Tibial nerve (tissue), 4 donors: ENCODE data around the gene FAIM2. TPM values are rescaled to one million over a fixed set of nuclear protein-coding genes. Genes with fewer than 3 reads are reported as not detected.

Source experiments
- DNase-seq, 2 donors: peaks; one replicate each; pipeline ENCODE4 v3.0.0-alpha.2; 2019; ENCODE audit warnings: low spot score in 2 of 2
- H3K27ac ChIP-seq, 4 donors: fragments of 200-600 bp; sonication (generic) in 3 of 4; one replicate each; pipeline ENCODE4 v1.5.1; 2017 to 2019; ENCODE audit warnings: mild to moderate bottlenecking in 1 of 4
- H3K27me3 ChIP-seq, 2 donors: fragments of 200-600 bp; sonication (generic) in 1 of 2; one replicate each; pipeline versions ENCODE4 v1.5.1 to v1.6.0; 2017 to 2019
- H3K36me3 ChIP-seq, 3 donors: fragments of 200-600 bp; sonication (generic); one replicate each; pipeline ENCODE4 v1.5.1; 2018 to 2019
- H3K4me1 ChIP-seq, 4 donors: fragments of 200-600 bp; sonication (generic) in 3 of 4; one replicate each; pipeline ENCODE4 v1.5.1; 2017 to 2019
- H3K4me3 ChIP-seq, 4 donors: fragments of 200-600 bp; sonication (generic) in 3 of 4; one replicate each; pipeline ENCODE4 v1.5.1; 2017 to 2019; ENCODE audit warnings: mild to moderate bottlenecking in 1 of 4, moderate library complexity in 1 of 4
- H3K9me3 ChIP-seq, 4 donors: fragments of 200-600 bp; sonication (generic) in 3 of 4; one replicate each; pipeline ENCODE4 v1.5.1; 2017 to 2019
- CTCF ChIP-seq, 5 experiments: fragments of 200-600 bp in 3 of 5; fragments of 450-650 bp in 2 of 5; sonication (generic) in 3 of 5; IDR thresholded peaks; one replicate each; pipeline ENCODE4 v1.5.1; 2016 to 2019; ENCODE audit warnings: antibody characterized with exemption in 5 of 5, mild to moderate bottlenecking in 3 of 5, moderate library complexity in 2 of 5
- EP300 ChIP-seq, 2 donors: sonication (generic); formaldehyde crosslinking; IDR thresholded peaks; one replicate each; pipeline ENCODE4 v1.6.1; 2017; ENCODE audit warnings: antibody characterized with exemption in 2 of 2, mild to moderate bottlenecking in 1 of 2
- POLR2A ChIP-seq, 2 donors: fragments of 450-650 bp; IDR thresholded peaks; one replicate each; pipeline ENCODE4 v1.6.1; 2017; ENCODE audit warnings: antibody characterized with exemption in 2 of 2, mild to moderate bottlenecking in 2 of 2, moderate library complexity in 2 of 2
- WGBS, 2 donors: methylation state at CpG; one replicate each; pipeline ENCODE4 v1.1.5; 2018; 5-methylcytosine and 5-hydroxymethylcytosine counted together
- total RNA-seq, 4 donors: library from RNA; depleted of rRNA; stranded (reverse); fragments of >200 nt; gene quantifications; one replicate each; pipeline ENCODE4 v1.1.0, GENCODE V29; 2016

FAIM2 gene
- total RNA-seq, 4 donors from 2014 or later: 6.9 to 68.6 (median 36.9) TPM

- no peak overlapping the region for H3K27ac ChIP-seq
- 58 to 62% methylated on average over 12 of the region's 12 CpGs for WGBS, 2 donors
- no peak for DNase-seq
- H3K9me3 ChIP-seq: no peaks in the 10 kb centered on the region
- no peak for TF ChIP-seq POLR2A (IDR thresholded peaks at IDR 0.05)
- TF ChIP-seq CTCF (IDR thresholded peaks at IDR 0.05): no peak
- TF ChIP-seq EP300 (IDR thresholded peaks at IDR 0.05): no peak
- no peak overlapping the region for H3K4me3 ChIP-seq
- H3K4me1 ChIP-seq: peaks cover 0 to 27% (median 4%) of the 10 kb centered on the region in 4 donors
- H3K27me3 ChIP-seq: no peaks in the 10 kb centered on the region
- no peaks in the 10 kb centered on the region for H3K36me3 ChIP-seq
These were observed 18.8 kb upstream of the FAIM2 start for GRCh38 chr12:49922349-49923034.

GRCh38 chr12:49921936-49922335, 18.2 kb upstream of the FAIM2 start:
- DNase-seq: no peak
- Histone ChIP-seq H3K9me3 (no peaks in the 10 kb centered on the region), H3K27me3 (no peaks in the 10 kb centered on the region), H3K4me1 (peaks cover 0 to 27% (median 4%) of the 10 kb centered on the region in 4 donors), H3K36me3 (no peaks in the 10 kb centered on the region), H3K27ac (no peak overlapping the region), H3K4me3 (no peak overlapping the region)
- TF ChIP-seq EP300 (IDR thresholded peaks at IDR 0.05) (no peak), POLR2A (IDR thresholded peaks at IDR 0.05) (no peak), CTCF (IDR thresholded peaks at IDR 0.05) (no peak)
- WGBS, 2 donors: 74 to 82% methylated on average over 6 of the region's 6 CpGs

GRCh38 chr12:49921299-49921698, 17.6 kb upstream of the FAIM2 start:
- DNase-seq: no peak
- Histone ChIP-seq H3K9me3 (no peaks in the 10 kb centered on the region), H3K4me3 (no peak overlapping the region), H3K36me3 (no peaks in the 10 kb centered on the region), H3K4me1 (peaks cover 0 to 27% (median 4%) of the 10 kb centered on the region in 4 donors), H3K27ac (no peak overlapping the region), H3K27me3 (no peaks in the 10 kb centered on the region)
- WGBS, 2 donors: 58 to 76% methylated on average over 3 of the region's 3 CpGs
- TF ChIP-seq EP300 (IDR thresholded peaks at IDR 0.05) (no peak), POLR2A (IDR thresholded peaks at IDR 0.05) (no peak), CTCF (IDR thresholded peaks at IDR 0.05) (no peak)

DNA sequence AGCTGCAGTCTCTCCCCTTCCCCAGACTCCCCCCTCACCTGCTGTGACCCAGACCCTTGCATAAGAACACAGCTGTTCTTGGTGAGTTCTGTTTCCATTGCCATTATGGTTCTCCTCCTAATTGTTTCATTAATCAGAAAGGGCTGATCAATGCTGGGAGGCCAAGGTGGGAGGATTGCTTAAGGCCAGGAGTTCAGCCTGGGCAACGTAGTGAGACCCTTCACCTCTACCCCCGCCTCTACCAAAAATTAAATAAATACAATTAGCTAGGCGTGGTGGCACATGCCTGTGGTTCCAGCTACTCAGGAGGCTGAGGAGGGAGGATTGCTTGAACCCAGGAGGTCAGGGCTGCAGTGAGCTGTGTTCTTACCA, 17.2 kb upstream of the FAIM2 start:
- Histone ChIP-seq H3K27ac (no peak overlapping the region), H3K4me3 (no peak overlapping the region), H3K36me3 (no peaks in the 10 kb centered on the region), H3K27me3 (no peaks in the 10 kb centered on the region), H3K4me1 (peaks cover 0 to 27% (median 4%) of the 10 kb centered on the region in 4 donors), H3K9me3 (no peaks in the 10 kb centered on the region)
- WGBS, 2 donors: 88 to 98% methylated on average over 3 of the region's 3 CpGs
- DNase-seq: no peak
- TF ChIP-seq CTCF (IDR thresholded peaks at IDR 0.05): no peak
- no peak for TF ChIP-seq POLR2A (IDR thresholded peaks at IDR 0.05)
- TF ChIP-seq EP300 (IDR thresholded peaks at IDR 0.05): no peak

DNA sequence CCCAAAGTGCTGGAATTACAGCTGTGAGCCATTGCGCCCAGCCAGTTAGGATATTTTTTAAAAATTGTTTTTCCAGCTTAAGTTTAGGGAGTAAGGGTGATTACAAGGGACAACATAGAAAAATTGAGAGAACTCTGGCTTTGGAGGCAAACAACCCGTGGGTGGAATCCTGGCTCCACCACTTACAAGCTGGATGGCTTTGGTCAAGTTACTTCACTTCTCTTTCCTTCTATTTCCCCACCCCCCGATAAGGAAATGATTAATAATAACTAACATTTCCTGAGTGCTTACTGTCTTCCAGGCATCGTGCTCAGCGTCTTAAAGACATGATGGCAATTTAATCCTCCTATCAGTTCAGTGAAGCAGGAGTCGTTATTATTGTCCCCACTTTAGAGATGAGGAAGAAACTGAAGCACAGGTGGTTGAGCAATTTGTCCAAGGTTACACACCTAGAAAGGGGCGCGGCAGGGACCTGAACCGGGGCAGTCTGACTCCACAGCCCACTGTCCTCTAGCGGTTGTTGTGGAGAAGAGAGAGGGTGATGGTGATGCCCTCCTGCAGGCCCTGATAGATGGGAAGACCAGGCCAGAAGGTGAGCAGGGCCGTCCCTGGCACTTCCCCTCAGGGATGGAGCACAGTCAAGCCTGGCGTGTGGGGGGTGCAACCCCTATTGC, 16.7 kb upstream of the FAIM2 start:
- no peak for DNase-seq
- H3K27ac ChIP-seq: no peak overlapping the region
- TF ChIP-seq CTCF (IDR thresholded peaks at IDR 0.05): no peak
- no peak for TF ChIP-seq EP300 (IDR thresholded peaks at IDR 0.05)
- no peak for TF ChIP-seq POLR2A (IDR thresholded peaks at IDR 0.05)
- 68 to 72% methylated on average over 12 of the region's 12 CpGs for WGBS, 2 donors
- H3K4me1 ChIP-seq: peaks cover 0 to 27% (median 4%) of the 10 kb centered on the region in 4 donors
- H3K36me3 ChIP-seq: no peaks in the 10 kb centered on the region
- H3K9me3 ChIP-seq: no peaks in the 10 kb centered on the region
- H3K4me3 ChIP-seq: no peak overlapping the region
- H3K27me3 ChIP-seq: no peaks in the 10 kb centered on the region
